IMR-90 (cell line): Measurements from ENCODE around the gene RBM10. TPM values are rescaled to one million over a fixed set of nuclear protein-coding genes. Genes with fewer than 3 reads are reported as not detected.

Source experiments
- ATAC-seq: fragments of 200-7000 bp; cut with Tn5 transposase; 2 replicates; pipeline ENCODE4 v1.9.1; 2020; ENCODE audit warnings: low read depth, mild to moderate bottlenecking, moderate library complexity
- BruUV-seq: library from RNA; stranded (reverse); fragments of 400-500 nt; replicated peaks from 2 replicates; lab custom pipeline; 2021; lab: Mats Ljungman, UMichigan
- CTCF ChIA-PET: fragments of 300-600 bp; formaldehyde crosslinking; extraction: SDS; loops from one replicate; lab custom pipeline; 2021; ENCODE audit warnings: antibody characterized with exemption; lab: Yijun Ruan, JAX
- POLR2A ChIA-PET: fragments of 300-600 bp; sonication (Branson Sonifier 250); formaldehyde crosslinking; loops from one replicate; lab custom pipeline; 2022; ENCODE audit warnings: antibody characterized with exemption; ENCODE audit not compliant: unreplicated experiment; lab: Charles Lee
- DNase-seq: peaks from one replicate; pipeline ENCODE4 v3.0.0; 2013
- H2AFZ ChIP-seq: replicated peaks from 2 replicates; pipeline ENCODE3; 2013; ENCODE audit warnings: low read length, mild to moderate bottlenecking; ENCODE audit not compliant: poor library complexity
- H2AK5ac ChIP-seq: 2 replicates; pipeline ENCODE4 v1.6.1; 2013; ENCODE audit warnings: low read depth, low read length, inconsistent platforms
- H2AK9ac ChIP-seq: replicated peaks from 2 replicates; pipeline ENCODE3; 2013; ENCODE audit warnings: mild to moderate bottlenecking, low read depth, low read length, moderate library complexity; ENCODE audit not compliant: poor library complexity
- H2BK120ac ChIP-seq: 2 replicates; pipeline ENCODE4 v1.6.1; 2013; ENCODE audit warnings: low read depth, low read length, inconsistent platforms
- H2BK15ac ChIP-seq: 3 replicates; pipeline ENCODE4 v1.6.1; 2013; ENCODE audit warnings: low read depth, low read length, inconsistent platforms
- H2BK20ac ChIP-seq: 2 replicates; pipeline ENCODE4 v1.6.1; 2013; ENCODE audit warnings: low read depth, mild to moderate bottlenecking, inconsistent platforms, low read length, moderate library complexity
- H2BK5ac ChIP-seq: 2 replicates; pipeline ENCODE4 v1.6.1; 2013; ENCODE audit warnings: mild to moderate bottlenecking, low read depth, low read length, inconsistent platforms; ENCODE audit not compliant: poor library complexity, severe bottlenecking
- H3K14ac ChIP-seq: replicated peaks from 2 replicates; pipeline ENCODE4 v1.6.1; 2013; ENCODE audit warnings: low read depth, low read length, inconsistent platforms
- H3K18ac ChIP-seq: 2 replicates; pipeline ENCODE4 v1.6.1; 2013; ENCODE audit warnings: low read depth, low read length, control low read depth
- H3K23ac ChIP-seq: 2 replicates; pipeline ENCODE4 v1.6.1; 2013; ENCODE audit warnings: low read depth, low read length, inconsistent platforms
- H3K27ac ChIP-seq: 2 replicates; pipeline ENCODE4 v1.5.1; 2013; ENCODE audit warnings: mild to moderate bottlenecking, control low read depth, low read length; ENCODE audit not compliant: insufficient read depth
- H3K27me3 ChIP-seq: 2 replicates; pipeline ENCODE4 v1.6.1; 2013; ENCODE audit warnings: low read length; ENCODE audit not compliant: control insufficient read depth, insufficient read depth
- H3K36me3 ChIP-seq: 2 replicates; pipeline ENCODE4 v1.6.1; 2013; ENCODE audit warnings: low read length, mixed read lengths; ENCODE audit not compliant: control insufficient read depth, insufficient read depth
- H3K4ac ChIP-seq: 2 replicates; pipeline ENCODE4 v1.6.1; 2013; ENCODE audit warnings: low read depth, low read length, inconsistent platforms
- H3K4me1 ChIP-seq: 2 replicates; pipeline ENCODE4 v1.6.1; 2013; ENCODE audit warnings: low read length, mixed read lengths; ENCODE audit not compliant: control insufficient read depth, insufficient read depth
- H3K4me2 ChIP-seq: 2 replicates; pipeline ENCODE4 v1.6.1; 2013; ENCODE audit warnings: low read depth, mild to moderate bottlenecking, control low read depth, low read length, moderate library complexity
- H3K4me3 ChIP-seq: 2 replicates; pipeline ENCODE4 v1.5.1; 2013; ENCODE audit warnings: low read depth, mild to moderate bottlenecking, control low read depth, low read length, moderate library complexity; ENCODE audit not compliant: insufficient read depth
- H3K56ac ChIP-seq: 2 replicates; pipeline ENCODE4 v1.6.1; 2013; ENCODE audit warnings: low read length, inconsistent platforms; ENCODE audit not compliant: insufficient read depth; ENCODE audit errors: extremely low read depth
- H3K79me1 ChIP-seq, 2 experiments: 2 replicates each; pipeline ENCODE4 v1.6.1; 2013; ENCODE audit warnings: low read length in 2 of 2, inconsistent platforms in 1 of 2, low read depth in 1 of 2
- H3K9ac ChIP-seq: 2 replicates; pipeline ENCODE4 v1.6.1; 2013; ENCODE audit warnings: low read depth, low read length, control low read depth
- H3K9me1 ChIP-seq: 2 replicates; pipeline ENCODE4 v1.6.1; 2013; ENCODE audit warnings: low read length, inconsistent platforms; ENCODE audit not compliant: insufficient read depth
- H3K9me3 ChIP-seq: 2 replicates; pipeline ENCODE4 v1.6.1; 2013; ENCODE audit warnings: low read length; ENCODE audit not compliant: control insufficient read depth, insufficient read depth
- H4K20me1 ChIP-seq: 2 replicates; pipeline ENCODE4 v1.6.1; 2013; ENCODE audit warnings: low read length, inconsistent platforms; ENCODE audit not compliant: insufficient read depth
- H4K5ac ChIP-seq: 2 replicates; pipeline ENCODE4 v1.6.1; 2013; ENCODE audit warnings: mild to moderate bottlenecking, low read depth, low read length, control low read depth
- H4K8ac ChIP-seq, 2 experiments: 2 replicates each; pipeline ENCODE4 v1.6.1; 2013; ENCODE audit warnings: low read depth in 2 of 2, low read length in 2 of 2, control low read depth in 1 of 2, inconsistent platforms in 1 of 2
- H4K91ac ChIP-seq: 2 replicates; pipeline ENCODE4 v1.6.1; 2013; ENCODE audit warnings: low read depth, low read length, inconsistent platforms; ENCODE audit not compliant: insufficient read depth
- BHLHE40 ChIP-seq: fragments of 150-350 bp; IDR thresholded peaks from 2 replicates; pipeline ENCODE4 v1.6.1; 2016; ENCODE audit warnings: mild to moderate bottlenecking, low read depth, low read length
- CEBPB ChIP-seq: IDR thresholded peaks from 2 replicates; pipeline ENCODE4 v1.6.1; 2012; ENCODE audit warnings: low read depth, low read length, improper control_type of control experiment
- CHD1 ChIP-seq: IDR thresholded peaks from 2 replicates; pipeline ENCODE4 v1.6.1; 2012; ENCODE audit warnings: low read depth, low read length, improper control_type of control experiment
- MAFK ChIP-seq: IDR thresholded peaks from 2 replicates; pipeline ENCODE4 v1.6.1; 2012; ENCODE audit warnings: low read depth, low read length, improper control_type of control experiment
- MAZ ChIP-seq: IDR thresholded peaks from 2 replicates; pipeline ENCODE4 v1.6.1; 2012; ENCODE audit warnings: low read depth, mild to moderate bottlenecking, low read length, improper control_type of control experiment, moderate library complexity, borderline replicate concordance
- RAD21 ChIP-seq: IDR thresholded peaks from 2 replicates; pipeline ENCODE4 v1.6.1; 2012; ENCODE audit warnings: low read length, improper control_type of control experiment
- RCOR1 ChIP-seq: IDR thresholded peaks from 2 replicates; pipeline ENCODE4 v1.6.1; 2012; ENCODE audit warnings: mild to moderate bottlenecking, low read length, improper control_type of control experiment; ENCODE audit not compliant: insufficient replicate concordance
- WGBS, 2 experiments: methylation state at CpG; one replicate each; pipeline versions ENCODE4 v1.1.5 to v1.1.7; 2013; ENCODE audit warnings: missing lambda C conversion rate in 2 of 2; ENCODE audit not compliant: insufficient read length in 1 of 2; ENCODE audit errors: extremely low coverage in 2 of 2; 5-methylcytosine and 5-hydroxymethylcytosine counted together
- dilution Hi-C: fragments of 300-500 bp; cut with HindIII; formaldehyde crosslinking; loops from one replicate; pipeline ENCODE4 v1.14.3; 2018; ENCODE audit warnings: low sequenced_read_pairs; ENCODE audit not compliant: unreplicated experiment
- in situ Hi-C: fragments of 300-500 bp; cut with MboI; formaldehyde crosslinking; loops from 3 replicates; pipeline ENCODE4 v1.14.3; 2019; ENCODE audit warnings: low sequenced_read_pairs, inconsistent platforms, mixed read lengths
- intact Hi-C: fragments of 100-400 bp; cut with micrococcal nuclease; formaldehyde crosslinking; loops from 2 replicates; pipeline ENCODE4 v1.10.0; 2022
- polyA plus RNA-seq, 3 experiments: library from polyadenylated mRNA; depleted of rRNA; stranded (reverse); fragments of >200 nt; gene quantifications; 2 replicates each; pipeline ENCODE4 v1.2.3, GENCODE V29; 2012; ENCODE audit warnings: low replicate concordance in 1 of 3
- total RNA-seq: library from RNA; depleted of rRNA; stranded (reverse); fragments of >200 nt; gene quantifications from 2 replicates; pipeline ENCODE4 v1.2.3, GENCODE V29; 2012

The RBM10 gene
- total and polyA plus RNA-seq, 2 of the 4 experiments (the other 2 are of a cell fraction): 33.4 to 36.0 TPM

DNA sequence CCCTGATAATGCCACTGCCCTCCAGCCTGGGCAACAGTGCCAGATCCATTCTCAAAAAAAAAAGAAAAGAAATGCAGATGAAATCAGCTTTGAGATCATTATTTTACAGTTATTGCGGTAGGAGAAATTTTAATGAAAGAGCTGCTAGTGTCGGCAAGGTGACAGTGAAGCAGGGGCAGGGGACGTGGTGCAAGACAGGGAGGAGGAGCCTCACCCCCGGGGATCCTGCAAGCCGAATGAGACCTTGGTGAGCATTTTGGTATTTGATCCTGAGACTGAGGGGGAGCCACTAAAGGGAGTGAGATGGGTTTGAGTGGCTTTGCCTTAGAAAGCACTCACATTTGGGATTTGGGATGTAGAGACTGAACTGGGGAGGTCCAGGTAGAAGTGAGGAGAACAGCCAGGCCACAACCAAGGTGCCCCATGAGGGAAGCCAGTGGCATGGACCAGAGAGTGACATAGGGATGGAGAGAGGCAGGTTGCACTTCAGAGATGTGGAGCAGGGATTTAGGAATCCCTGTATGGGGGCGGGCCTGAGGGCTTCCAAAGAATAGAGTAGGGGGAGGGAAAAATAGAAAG, 23.6 kb downstream of the RBM10 start:
- Histone ChIP-seq H2AFZ (no peak overlapping the region), H2BK15ac (no peak overlapping the region), H4K20me1 (peaks cover 25% of the 10 kb centered on the region), H2AK9ac (no peak overlapping the region), H3K4ac (no peak overlapping the region), H4K8ac (no peak overlapping the region), H3K9me3 (no peaks in the 10 kb centered on the region), H3K79me1 (peaks cover 0 to 11% of the 10 kb centered on the region in 2 experiments; a peak in 1 of 4 replicates), H3K4me2 (no peak overlapping the region), H3K9me1 (0 out of 2 replicates have a peak, but pooled peaks cover 4% of the 10 kb centered on the region), H3K27me3 (peaks cover 8% of the 10 kb centered on the region; the same call in 1 of the 2 replicates), H3K14ac (no peak overlapping the region), H3K18ac (no peak overlapping the region), H3K23ac (no peak overlapping the region), H4K91ac (no peak overlapping the region), H3K9ac (no peak overlapping the region), H2BK120ac (no peak overlapping the region), H3K36me3 (peaks cover 22% of the 10 kb centered on the region), H3K4me3 (no peak overlapping the region), H2BK5ac (no peak overlapping the region), H4K5ac (no peak overlapping the region), H2BK20ac (no peak overlapping the region), H3K4me1 (no peaks in the 10 kb centered on the region), H3K56ac (no peak overlapping the region), H2AK5ac (no peak overlapping the region), H3K27ac (no peak overlapping the region)
- ChIA-PET CTCF (no interaction called here), POLR2A (no interaction called here)
- in situ Hi-C loops (no loop called here), intact Hi-C loops (no loop called here), dilution Hi-C loops (no loop called here)
- ATAC-seq: no peak
- WGBS, 2 experiments: 80% methylated on average over 5 of the region's 6 CpGs; no CpG with 5 or more reads in 1 of the 2 experiments
- no TSS peak for BruUV-seq
- TF ChIP-seq MAZ (no peak), BHLHE40 (no peak), CEBPB (no peak), CHD1 (no peak), RCOR1 (no peak), RAD21 (no peak), MAFK (no peak)
- no peak for DNase-seq
